ENCODE data around the gene EEF1E1.

GRCh38 chr6:8047541-8048292, 54.6 kb downstream of the EEF1E1 start:
- TF ChIP-seq, protein P1, sequence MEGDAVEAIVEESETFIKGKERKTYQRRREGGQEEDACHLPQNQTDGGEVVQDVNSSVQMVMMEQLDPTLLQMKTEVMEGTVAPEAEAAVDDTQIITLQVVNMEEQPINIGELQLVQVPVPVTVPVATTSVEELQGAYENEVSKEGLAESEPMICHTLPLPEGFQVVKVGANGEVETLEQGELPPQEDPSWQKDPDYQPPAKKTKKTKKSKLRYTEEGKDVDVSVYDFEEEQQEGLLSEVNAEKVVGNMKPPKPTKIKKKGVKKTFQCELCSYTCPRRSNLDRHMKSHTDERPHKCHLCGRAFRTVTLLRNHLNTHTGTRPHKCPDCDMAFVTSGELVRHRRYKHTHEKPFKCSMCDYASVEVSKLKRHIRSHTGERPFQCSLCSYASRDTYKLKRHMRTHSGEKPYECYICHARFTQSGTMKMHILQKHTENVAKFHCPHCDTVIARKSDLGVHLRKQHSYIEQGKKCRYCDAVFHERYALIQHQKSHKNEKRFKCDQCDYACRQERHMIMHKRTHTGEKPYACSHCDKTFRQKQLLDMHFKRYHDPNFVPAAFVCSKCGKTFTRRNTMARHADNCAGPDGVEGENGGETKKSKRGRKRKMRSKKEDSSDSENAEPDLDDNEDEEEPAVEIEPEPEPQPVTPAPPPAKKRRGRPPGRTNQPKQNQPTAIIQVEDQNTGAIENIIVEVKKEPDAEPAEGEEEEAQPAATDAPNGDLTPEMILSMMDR (IDR thresholded peaks at IDR 0.05; ENCODE audit: low read depth, low read length): no peak
- TF ChIP-seq EZH2phosphoT487 (IDR thresholded peaks at IDR 0.05; ENCODE audit: low read depth): no peak
